Adipocyte (in vitro differentiated cells): Measurements from ENCODE around the gene HGFAC.

Experiments
- DNase-seq: peaks from one replicate; pipeline ENCODE4 v3.0.0-alpha.2; 2015; ENCODE audit warnings: low read depth
- H3K27me3 ChIP-seq: replicated peaks from 2 replicates; pipeline ENCODE4 v1.7.0; 2013; ENCODE audit warnings: mild to moderate bottlenecking, low read length, moderate library complexity; ENCODE audit not compliant: control insufficient read depth, insufficient read depth
- H3K36me3 ChIP-seq: 2 replicates; pipeline ENCODE4 v1.7.0; 2013; ENCODE audit warnings: low read length, mild to moderate bottlenecking, moderate library complexity; ENCODE audit not compliant: control insufficient read depth, insufficient read depth, severe bottlenecking
- H3K4me1 ChIP-seq: 2 replicates; pipeline ENCODE4 v1.7.0; 2013; ENCODE audit warnings: mild to moderate bottlenecking, low read length, moderate library complexity; ENCODE audit not compliant: control insufficient read depth, insufficient read depth
- H3K4me3 ChIP-seq: 2 replicates; pipeline ENCODE4 v1.7.0; 2013; ENCODE audit warnings: mild to moderate bottlenecking, low read length, moderate library complexity
- H3K9ac ChIP-seq: 2 replicates; pipeline ENCODE4 v1.7.0; 2013; ENCODE audit warnings: mild to moderate bottlenecking, low read length, moderate library complexity
- H3K9me3 ChIP-seq: 2 replicates; pipeline ENCODE4 v1.7.0; 2013; ENCODE audit warnings: mild to moderate bottlenecking, low read length, moderate library complexity; ENCODE audit not compliant: control insufficient read depth

HGFAC gene

GRCh38 chr4:3429651-3430050 lies 12.1 kb upstream of the HGFAC start:
- Histone ChIP-seq H3K9me3 (no peaks in the 10 kb centered on the region), H3K36me3 (peaks cover 4% of the 10 kb centered on the region), H3K27me3 (no peaks in the 10 kb centered on the region), H3K4me3 (no peak overlapping the region), H3K9ac (no peak overlapping the region), H3K4me1 (no peaks in the 10 kb centered on the region)
- no peak for DNase-seq

GRCh38 chr4:3430524-3430923 lies 11.2 kb upstream of the HGFAC start:
- Histone ChIP-seq H3K36me3 (peaks cover 4% of the 10 kb centered on the region), H3K9ac (no peak overlapping the region), H3K9me3 (no peaks in the 10 kb centered on the region), H3K4me3 (no peak overlapping the region), H3K4me1 (no peaks in the 10 kb centered on the region), H3K27me3 (no peaks in the 10 kb centered on the region)
- no peak for DNase-seq

- Histone ChIP-seq H3K27me3 (no peaks in the 10 kb centered on the region), H3K4me1 (no peaks in the 10 kb centered on the region), H3K4me3 (no peak overlapping the region), H3K36me3 (peaks cover 4% of the 10 kb centered on the region), H3K9me3 (no peaks in the 10 kb centered on the region), H3K9ac (no peak overlapping the region)
- no peak for DNase-seq
Measured at GRCh38 chr4:3431446-3431993, 10.2 kb upstream of the HGFAC start.

GRCh38 chr4:3432381-3432790 lies 9.4 kb upstream of the HGFAC start:
- H3K4me1 ChIP-seq = peaks cover 4% of the 10 kb centered on the region
- H3K4me3 ChIP-seq = no peak overlapping the region
- no peaks in the 10 kb centered on the region for H3K27me3 ChIP-seq
- no peak for DNase-seq
- H3K9me3 ChIP-seq = no peaks in the 10 kb centered on the region
- H3K9ac ChIP-seq = no peak overlapping the region
- H3K36me3 ChIP-seq = peaks cover 4% of the 10 kb centered on the region

- Histone ChIP-seq H3K9me3 (no peaks in the 10 kb centered on the region), H3K9ac (no peak overlapping the region), H3K4me1 (peaks cover 7% of the 10 kb centered on the region), H3K27me3 (no peaks in the 10 kb centered on the region), H3K36me3 (peaks cover 4% of the 10 kb centered on the region), H3K4me3 (no peak overlapping the region)
- no peak for DNase-seq
Measured at GRCh38 chr4:3433138-3433869, 8.5 kb upstream of the HGFAC start.

- Histone ChIP-seq H3K4me3 (no peak overlapping the region), H3K9ac (no peak overlapping the region), H3K4me1 (peaks cover 12% of the 10 kb centered on the region), H3K27me3 (no peaks in the 10 kb centered on the region), H3K36me3 (no peaks in the 10 kb centered on the region), H3K9me3 (no peaks in the 10 kb centered on the region)
- DNase-seq = no peak
Measured at GRCh38 chr4:3434881-3435685, 6.7 kb upstream of the HGFAC start.

GRCh38 chr4:3435686-3435956 lies 6.1 kb upstream of the HGFAC start:
- DNase-seq = no peak
- H3K9me3 ChIP-seq = no peaks in the 10 kb centered on the region
- no peak overlapping the region for H3K4me3 ChIP-seq
- peaks cover 12% of the 10 kb centered on the region for H3K4me1 ChIP-seq
- no peak overlapping the region for H3K9ac ChIP-seq
- H3K36me3 ChIP-seq = no peaks in the 10 kb centered on the region
- H3K27me3 ChIP-seq = no peaks in the 10 kb centered on the region

GRCh38 chr4:3436048-3436797 lies 5.5 kb upstream of the HGFAC start:
- Histone ChIP-seq H3K4me1 (peaks cover 12% of the 10 kb centered on the region), H3K27me3 (no peaks in the 10 kb centered on the region), H3K9me3 (no peaks in the 10 kb centered on the region), H3K4me3 (no peak overlapping the region), H3K36me3 (no peaks in the 10 kb centered on the region), H3K9ac (no peak overlapping the region)
- DNase-seq = no peak

GRCh38 chr4:3436798-3437581 lies 4.8 kb upstream of the HGFAC start:
- peak; percentile 70 for DNase-seq
- H3K4me1 ChIP-seq = peaks cover 12% of the 10 kb centered on the region
- no peaks in the 10 kb centered on the region for H3K36me3 ChIP-seq
- no peaks in the 10 kb centered on the region for H3K9me3 ChIP-seq
- no peak overlapping the region for H3K9ac ChIP-seq
- H3K4me3 ChIP-seq = no peak overlapping the region
- no peaks in the 10 kb centered on the region for H3K27me3 ChIP-seq

- peaks cover 12% of the 10 kb centered on the region for H3K4me1 ChIP-seq
- H3K4me3 ChIP-seq = no peak overlapping the region
- H3K9me3 ChIP-seq = no peaks in the 10 kb centered on the region
- no peak for DNase-seq
- H3K36me3 ChIP-seq = no peaks in the 10 kb centered on the region
- no peak overlapping the region for H3K9ac ChIP-seq
- no peaks in the 10 kb centered on the region for H3K27me3 ChIP-seq
Measured at GRCh38 chr4:3437582-3437936, 4.2 kb upstream of the HGFAC start.
